Endometrial microvascular endothelial cells (primary cell): ENCODE measurements around the gene ACD. TPM values are rescaled to one million over a fixed set of nuclear protein-coding genes. Genes with fewer than 3 reads are reported as not detected.

Experiments
- in situ Hi-C: cut with HindIII; loops from 2 replicates; pipeline ENCODE4 v1.10.0; 2017; ENCODE audit warnings: low sequenced_read_pairs, low pct_unique_long_range_greater_than_20kb; ENCODE audit errors: inconsistent ontology term
- total RNA-seq: library from RNA; depleted of rRNA; stranded (reverse); fragments of >200 nt; gene quantifications from one replicate; pipeline ENCODE4 v1.2.3, GENCODE V29; 2015; ENCODE audit errors: inconsistent ontology term

Gene ACD
- total RNA-seq, 1 donor from 2014 or later, result 38.8 TPM

DNA sequence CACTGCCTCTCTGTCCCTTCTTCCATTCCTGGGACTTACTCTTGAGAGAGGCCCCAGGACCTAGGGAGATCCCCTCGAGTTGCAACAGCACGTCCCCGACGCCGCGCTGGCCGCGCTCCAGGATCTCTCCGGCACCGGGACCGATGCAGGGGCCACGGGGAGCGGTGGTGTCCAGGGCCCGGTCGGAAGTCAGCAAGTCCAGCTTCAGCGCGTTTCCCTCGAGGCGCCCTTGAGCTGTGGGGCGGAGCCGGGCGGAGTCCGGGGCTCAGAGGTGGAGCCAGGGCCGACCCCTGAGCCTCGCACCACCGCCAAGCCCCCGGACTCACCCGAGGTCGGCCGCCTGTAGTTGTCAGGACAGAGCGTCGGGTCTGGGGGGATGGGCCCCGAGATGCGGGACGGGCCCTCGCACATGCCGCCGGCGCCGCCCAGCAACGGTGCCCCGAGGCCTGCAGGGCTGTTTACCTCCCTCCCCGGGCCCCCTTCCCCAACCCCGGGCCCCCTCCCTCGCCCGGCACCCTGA is 6.0 kb upstream of the ACD start:
- in situ Hi-C loops, result no loop called here

DNA sequence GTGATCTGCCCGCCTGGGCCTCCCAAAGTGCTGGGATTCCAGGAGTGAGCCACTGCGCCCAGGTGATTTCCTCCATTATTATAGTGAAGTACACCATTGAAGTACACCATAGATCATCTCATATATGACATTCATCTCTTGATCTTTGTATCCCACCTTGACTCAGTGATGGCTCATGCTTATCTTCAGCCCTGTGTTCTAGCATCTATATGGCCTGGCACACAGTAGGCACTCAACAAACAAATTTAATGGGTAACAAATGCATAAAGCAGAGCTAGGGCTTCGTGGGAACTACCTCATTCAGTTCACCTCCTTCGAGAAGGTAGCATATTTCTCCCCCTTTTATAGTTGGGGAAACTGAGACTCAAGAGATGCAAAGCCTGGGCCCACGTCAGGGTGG is 5.5 kb upstream of the ACD start:
- in situ Hi-C loops, result no loop called here

DNA sequence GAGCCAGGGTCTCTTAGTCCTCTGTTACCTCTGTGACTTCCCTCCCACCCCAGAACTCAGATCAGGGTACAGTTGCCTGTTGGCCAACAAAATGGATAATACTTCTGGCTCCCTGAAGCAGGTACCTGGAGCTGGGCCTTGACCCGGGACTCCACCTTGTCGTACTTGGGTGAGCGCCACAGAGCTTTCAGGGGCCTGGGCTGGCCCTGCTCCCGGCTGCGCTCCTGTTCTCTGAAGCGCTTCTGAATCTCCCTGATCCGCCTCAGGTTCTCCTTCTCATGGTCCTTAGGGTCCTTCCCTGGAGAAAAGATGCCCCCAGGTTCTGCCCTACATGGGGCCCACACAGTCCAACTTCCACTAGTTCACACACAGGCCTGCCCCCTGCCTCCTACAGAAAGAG is 4.8 kb upstream of the ACD start:
- in situ Hi-C loops, result no loop called here

DNA sequence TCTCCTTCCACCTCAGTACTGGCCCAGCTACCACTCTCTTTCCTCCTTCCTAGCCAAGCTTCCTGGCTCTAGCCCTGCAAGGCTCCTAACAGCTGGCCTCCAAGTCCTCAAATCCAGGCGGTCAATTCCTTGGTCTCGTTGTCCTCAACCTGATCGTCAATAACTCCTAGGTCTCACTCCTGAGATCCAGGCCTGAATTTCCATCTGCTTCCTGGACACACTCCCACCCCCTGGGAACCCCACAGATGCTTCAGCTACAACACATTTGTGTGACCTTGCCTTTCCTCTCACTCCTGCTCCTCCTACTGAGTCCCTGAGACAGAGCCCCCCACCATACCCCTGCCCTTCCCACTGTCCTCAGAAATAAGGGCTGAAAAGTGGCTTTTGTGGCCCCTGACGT is 4.2 kb upstream of the ACD start:
- in situ Hi-C loops, result no loop called here

DNA sequence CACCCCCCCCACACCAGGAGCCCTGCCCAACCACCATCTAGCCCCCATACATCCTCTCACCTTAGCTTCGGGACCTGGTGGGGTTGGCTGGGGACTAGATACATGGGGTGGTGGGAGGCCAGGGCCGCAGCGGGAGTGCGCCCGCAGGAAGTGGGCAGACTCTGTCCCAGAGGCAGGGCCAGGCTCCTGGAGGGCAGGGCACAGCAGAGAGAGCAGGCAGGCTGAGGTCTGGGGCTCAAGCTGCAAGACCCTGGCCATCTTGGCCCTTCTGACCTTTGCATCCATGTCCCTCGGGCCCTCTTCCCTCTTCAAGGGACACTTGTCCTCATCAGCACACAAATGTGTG is 3.8 kb upstream of the ACD start:
- in situ Hi-C loops, result no loop called here

DNA sequence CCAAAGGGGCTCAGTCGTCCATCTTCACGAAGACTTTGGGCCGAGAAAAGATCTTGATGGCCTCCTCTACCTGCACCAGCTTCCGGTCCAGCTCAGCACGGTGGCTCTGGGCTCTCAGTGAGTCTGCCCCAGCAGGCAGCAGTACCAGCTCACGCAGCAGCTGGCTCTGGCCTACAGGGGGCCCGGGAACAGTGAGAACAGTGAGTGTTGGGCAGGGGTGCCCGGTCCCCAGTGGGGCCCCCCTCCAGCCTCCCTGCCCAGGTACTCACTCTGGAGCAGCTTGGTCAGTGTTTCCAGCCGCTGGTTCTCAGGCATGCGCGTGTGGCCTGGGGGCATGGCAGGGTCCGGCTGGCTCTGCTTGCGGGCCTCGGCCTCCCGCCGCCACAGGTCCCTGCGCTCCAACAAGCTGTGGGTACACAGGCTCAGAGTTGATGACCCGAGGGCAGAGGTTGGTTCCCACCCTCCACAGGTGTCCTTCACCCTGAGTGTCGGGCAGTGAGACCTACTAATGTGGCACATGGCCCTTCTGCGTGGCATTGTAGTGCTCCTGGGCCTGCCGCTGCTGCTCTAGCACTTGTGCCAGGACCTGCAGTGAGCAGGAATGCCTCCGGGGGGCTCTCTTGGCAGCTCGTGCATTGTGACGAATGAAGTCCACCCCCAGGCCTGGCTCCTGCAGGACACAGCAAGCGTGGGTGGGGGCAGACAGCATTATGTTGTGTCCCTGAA is 3.3 kb upstream of the ACD start:
- in situ Hi-C loops, result no loop called here

DNA sequence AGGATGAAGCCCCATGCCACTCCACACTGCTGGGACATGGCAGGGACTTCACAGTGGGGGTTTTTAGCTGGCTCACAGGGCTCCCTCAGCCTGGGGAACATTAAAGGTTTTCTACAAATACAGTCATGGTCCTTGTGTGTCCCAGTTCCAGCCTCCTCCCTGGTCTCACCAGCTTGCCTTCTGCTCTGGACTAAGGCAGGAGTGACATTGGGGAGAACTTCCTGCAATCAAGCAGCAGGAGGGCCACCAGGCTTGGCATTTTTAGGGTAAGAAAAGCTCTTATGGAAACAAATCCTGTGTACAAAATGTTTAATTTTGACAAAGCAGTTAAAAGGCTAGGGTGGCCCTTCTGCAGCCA is 2.6 kb upstream of the ACD start:
- in situ Hi-C loops, result no loop called here

DNA sequence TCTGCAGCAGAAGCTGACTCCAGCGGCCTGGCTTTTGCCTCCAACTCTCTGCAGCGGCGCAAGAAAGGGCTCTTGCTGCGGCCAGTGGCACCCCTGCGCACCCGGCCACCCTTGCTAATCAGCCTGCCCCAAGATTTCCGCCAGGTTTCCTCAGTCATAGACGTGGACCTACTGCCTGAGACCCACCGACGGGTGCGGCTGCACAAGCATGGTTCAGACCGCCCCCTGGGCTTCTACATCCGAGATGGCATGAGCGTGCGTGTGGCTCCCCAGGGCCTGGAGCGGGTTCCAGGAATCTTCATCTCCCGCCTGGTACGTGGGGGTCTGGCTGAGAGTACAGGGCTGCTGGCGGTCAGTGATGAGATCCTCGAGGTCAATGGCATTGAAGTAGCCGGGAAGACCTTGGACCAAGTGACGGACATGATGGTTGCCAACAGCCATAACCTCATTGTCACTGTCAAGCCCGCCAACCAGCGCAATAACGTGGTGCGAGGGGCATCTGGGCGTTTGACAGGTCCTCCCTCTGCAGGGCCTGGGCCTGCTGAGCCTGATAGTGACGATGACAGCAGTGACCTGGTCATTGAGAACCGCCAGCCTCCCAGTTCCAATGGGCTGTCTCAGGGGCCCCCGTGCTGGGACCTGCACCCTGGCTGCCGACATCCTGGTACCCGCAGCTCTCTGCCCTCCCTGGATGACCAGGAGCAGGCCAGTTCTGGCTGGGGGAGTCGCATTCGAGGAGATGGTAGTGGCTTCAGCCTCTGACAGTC is 2.0 kb upstream of the ACD start:
- in situ Hi-C loops, result no loop called here

DNA sequence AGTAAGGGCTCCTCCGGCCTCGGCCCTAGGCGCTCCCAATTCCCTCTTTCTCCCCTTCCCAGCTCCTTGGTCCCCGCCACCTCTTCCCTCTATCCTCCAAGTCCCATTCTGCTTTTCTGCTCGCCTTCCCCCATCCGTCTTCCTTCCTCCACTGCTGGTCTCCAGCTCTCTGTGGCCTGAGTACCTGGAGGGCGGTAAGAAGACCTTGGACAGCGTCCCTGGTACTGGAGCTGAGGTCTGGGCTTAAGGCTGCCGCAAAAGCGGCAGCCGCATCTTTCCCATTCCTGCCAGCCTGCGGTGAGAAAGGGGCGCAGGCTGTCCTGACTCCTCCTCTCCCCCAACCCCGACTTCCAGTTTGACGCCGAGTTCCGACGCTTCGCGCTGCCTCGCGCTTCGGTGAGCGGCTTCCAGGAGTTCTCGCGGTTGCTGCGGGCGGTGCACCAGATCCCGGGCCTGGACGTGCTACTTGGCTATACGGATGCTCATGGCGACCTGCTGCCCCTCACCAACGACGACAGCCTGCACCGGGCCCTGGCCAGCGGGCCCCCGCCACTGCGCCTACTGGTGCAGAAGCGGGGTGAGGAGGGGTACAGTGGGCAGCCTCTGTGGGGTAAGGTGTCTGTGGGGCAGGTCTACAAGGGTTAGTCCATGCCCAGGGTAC is 1.2 kb upstream of the ACD start:
- in situ Hi-C loops, result no loop called here

DNA sequence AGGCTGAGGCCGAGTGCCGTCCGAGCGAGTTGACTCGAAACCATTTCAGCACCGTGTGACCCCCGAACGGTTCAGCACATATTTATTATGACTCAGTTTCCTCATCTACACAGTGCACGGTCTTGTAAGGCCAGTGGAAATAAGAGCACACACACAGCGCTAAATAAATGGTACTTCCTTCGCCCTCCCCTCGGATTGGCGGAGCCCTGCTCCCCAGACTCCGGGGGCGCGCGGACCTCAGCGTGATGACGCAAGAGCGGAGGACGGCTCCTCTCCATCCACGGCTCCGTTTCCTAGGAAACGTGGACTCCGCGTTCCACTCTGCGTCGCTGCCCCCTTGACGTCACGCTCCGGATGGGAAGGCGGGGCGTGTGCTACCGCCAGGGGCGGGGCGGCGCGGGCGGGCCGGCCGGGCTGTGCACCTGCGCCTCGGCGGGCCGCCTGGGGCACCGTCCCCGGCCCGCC is 536 bp upstream of the ACD start, which contains the start of gene PARD6A:
Gene PARD6A, plus strand, starts transcription at position 397 of the 465 bp plus-strand sequence. CDS start 79 bp downstream, outside the sequence.
- in situ Hi-C loops, result no loop called here

DNA sequence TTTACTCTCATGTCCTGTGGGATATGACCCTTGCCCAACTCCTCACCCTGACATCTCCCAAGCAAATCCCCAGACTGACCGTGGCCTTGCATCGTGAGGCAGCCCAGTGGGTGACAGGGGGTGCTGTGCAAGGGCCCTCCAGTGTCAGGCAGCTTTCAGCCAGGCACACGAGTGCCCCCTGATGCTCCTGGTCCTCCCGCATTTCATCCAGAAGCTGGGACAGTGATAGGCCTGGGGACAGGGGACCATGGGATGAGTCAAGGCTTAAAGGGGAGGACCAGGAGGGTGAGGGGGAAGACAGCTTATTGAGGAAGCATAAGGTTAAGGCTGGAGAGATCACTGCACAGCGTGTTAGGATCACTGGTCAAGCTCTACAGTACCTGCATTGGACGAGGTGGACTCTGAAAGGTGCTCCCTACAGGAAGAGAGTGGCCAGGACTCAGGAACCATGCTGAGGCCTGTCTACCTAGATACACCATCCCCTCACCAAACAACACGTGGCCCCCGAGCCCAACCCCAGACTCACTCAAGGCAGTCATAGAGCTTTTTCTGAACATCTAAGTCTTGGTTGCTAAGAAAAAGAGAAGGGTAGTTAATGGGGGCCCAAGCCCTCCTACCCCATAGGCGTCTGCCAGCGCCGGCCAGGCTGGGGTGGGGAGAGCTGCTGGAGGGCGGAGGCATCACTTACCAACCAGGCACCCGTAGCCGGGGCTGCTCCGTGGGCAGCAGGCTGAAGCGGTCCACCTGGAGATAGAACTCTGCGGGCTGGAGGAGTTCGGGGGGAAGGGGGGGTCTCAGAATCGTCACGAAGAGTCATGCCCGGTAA is 998 bp downstream of the ACD start:
- in situ Hi-C loops, result no loop called here

DNA sequence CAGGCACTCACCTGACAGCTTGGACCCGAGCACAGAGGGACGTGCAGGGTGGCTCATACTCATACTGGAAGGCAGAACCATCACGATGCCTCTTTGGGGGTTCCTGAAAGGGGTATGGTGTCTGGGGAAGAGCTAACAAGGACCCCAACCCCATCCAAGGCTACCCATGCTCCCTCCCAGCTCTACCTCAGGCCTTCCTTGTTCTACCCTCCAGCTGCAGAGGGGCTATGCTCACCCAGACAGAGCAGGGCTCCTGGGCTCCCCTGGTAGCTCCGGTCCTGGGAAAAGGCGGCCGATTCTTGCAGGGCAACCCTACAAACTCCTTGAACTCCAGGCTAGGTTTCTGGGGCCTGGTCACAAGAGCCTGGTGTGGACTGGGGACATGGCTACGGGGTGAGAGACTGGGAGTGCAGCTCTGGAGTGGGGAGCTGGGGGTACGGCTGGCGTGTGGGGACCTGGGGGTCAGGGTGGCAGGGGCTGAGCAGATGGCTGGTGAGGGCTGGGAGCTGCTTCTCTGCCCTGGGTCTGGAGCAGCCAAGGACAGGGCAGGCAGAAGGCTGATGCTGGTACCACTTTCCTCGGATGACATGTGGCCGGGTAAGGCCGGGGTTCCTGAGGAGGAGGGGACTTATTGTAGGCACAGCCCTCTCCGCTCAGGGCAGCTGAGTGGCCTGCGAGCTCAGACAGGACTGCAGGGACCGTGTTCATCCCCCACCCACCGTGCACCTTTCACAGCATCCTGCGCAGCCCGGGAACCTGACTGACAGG is 2.1 kb downstream of the ACD start:
- in situ Hi-C loops, result no loop called here

DNA sequence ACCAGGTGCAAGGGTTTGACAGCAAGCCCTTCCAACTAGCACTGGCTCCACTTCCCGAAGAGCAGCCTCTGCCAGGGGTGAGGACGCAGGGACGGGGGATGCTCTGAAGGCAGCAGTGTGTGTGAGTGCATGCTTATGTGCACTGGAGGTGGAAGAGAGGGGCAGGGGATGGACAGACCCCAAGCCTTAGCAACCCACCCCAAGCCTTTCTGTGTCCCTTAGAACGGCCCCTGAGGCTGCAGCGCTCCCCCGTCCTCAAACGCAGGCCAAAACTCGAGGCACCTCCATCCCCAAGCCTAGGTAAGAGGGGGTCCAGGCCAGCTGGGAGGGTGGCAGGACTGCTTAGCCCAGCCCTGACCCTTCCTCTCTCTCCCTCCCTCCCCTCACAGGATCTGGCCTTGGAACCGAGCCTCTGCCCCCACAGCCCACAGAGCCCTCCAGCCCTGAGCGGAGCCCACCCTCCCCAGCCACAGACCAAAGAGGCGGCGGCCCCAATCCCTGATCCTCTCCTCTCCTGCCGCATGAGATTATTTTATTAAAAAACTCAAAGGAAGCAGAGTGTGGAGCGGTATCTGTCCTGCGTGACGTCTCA is 2.9 kb downstream of the ACD start:
- in situ Hi-C loops, result no loop called here

DNA sequence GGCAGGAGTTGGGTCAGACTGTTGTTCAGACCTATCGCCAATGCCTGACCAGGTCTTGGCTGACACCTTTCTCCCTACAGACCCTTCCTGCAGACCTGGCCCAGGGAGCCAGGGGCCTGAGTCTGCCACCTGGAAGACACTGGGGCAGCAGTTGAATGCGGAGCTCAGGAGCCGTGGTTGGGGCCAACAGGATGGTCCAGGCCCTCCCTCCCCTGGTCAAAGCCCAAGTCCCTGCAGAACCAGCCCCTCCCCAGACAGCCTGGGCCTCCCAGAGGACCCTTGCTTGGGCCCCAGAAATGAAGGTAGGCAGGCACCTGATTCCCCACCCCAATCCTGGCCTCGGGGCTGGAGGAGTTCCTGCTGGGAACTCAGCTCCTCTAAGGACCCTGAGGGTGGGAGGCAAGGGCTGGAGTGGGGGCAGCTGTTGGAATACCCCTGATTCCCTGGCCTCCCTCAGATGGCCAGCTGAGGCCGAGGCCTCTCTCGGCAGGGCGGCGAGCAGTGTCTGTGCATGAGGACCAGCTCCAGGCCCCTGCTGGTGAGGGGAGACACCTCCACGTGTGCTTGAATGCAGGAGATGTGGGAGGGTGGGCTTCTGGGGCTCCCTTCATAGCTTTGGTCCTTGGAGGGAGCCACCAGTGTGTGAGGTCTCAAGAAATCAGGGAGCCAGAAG is 3.6 kb downstream of the ACD start:
- in situ Hi-C loops, result no loop called here

DNA sequence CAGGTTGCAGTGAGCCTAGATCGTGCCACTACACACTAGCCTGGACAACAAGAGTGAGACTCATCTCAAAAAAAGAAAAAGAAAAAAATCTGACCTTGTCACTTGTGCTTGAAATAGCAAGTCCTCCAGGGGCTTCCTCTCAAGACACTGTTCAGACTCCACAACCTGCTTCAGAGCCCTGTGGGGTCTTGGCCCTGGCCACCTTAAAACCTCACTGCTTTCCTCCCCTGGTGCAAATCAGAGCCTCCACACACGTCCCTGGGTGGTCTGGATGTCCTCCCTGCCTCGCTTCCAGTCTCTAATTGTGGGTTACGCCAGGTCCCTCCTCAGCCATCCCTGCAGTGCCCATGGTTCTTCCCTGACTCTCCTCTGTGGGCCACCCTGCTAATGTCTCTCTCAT is 4.7 kb downstream of the ACD start:
- in situ Hi-C loops, result no loop called here

DNA sequence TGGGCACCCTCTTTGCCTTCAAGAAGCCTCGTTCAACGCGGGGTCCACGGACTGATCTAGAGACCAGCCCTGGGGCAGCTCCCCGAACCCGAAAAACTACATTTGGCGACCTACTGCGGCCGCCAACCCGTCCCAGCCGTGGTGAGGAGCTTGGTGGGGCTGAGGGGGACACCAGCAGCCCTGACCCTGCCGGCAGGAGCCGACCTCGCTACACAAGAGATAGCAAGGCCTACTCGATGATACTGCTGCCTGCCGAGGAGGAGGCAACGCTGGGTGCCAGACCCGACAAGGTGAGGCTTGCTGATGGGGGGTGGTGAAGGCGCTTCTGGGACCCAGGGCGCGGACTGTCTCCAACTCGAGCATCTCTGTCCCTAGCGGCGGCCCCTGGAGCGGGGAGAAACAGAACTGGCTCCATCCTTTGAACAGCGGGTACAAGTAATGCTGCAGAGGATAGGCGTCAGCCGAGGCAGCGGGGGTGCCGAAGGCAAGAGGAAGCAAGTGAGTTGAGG is 5.6 kb downstream of the ACD start:
- in situ Hi-C loops, result no loop called here

DNA sequence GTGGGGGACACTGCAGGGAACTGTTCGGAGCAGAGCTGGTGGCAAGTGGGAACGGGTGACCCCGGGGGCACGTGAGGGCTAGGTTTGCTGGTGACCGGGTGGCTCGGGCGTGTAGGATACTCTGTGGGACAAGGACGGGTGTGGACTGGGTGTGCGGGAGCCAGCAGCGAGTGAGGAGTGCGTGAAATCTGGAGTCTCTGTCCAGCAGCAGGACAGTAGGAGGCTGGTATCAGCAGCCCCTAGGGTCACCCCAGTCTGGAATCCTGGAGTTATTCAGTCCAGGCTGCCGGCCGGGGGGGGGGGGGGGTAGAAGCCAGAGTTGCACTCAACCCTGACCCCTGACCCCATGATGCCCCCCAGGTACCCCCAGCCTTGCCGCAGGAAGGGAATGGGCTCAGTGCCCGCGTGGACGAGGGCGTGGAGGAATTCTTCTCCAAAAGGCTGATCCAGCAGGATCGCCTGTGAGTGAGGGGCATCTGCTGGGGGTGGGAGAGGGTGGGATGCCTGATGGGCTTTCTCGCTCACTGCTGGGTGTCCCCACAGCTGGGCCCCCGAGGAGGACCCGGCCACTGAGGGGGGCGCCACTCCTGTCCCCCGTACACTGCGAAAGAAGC is 6.2 kb downstream of the ACD start:
- in situ Hi-C loops, result no loop called here
